GM12891 (cell line): ENCODE results near the gene RCBTB2.

ENCODE experiments used
- DNase-seq: peaks from one replicate; pipeline ENCODE4 v3.0.0; 2011; ENCODE audit warnings: low spot score; ENCODE audit not compliant: insufficient read length
- FAIRE-seq: peaks from 2 replicates; lab custom pipeline; 2011; peaks lifted over from hg19 to GRCh38; lab: Jason Lieb, UNC
- PAX5 ChIP-seq: IDR thresholded peaks from 2 replicates; pipeline ENCODE4 v1.6.1; 2011; ENCODE audit warnings: low read length, moderate library complexity, mild to moderate bottlenecking; ENCODE audit not compliant: insufficient read depth, severe bottlenecking
- POLR2A ChIP-seq: IDR thresholded peaks from 2 replicates; pipeline ENCODE4 v1.6.1; 2011; ENCODE audit warnings: low read depth, low read length, control low read depth
- POLR2AphosphoS5 ChIP-seq: IDR thresholded peaks from 2 replicates; pipeline ENCODE4 v1.6.1; 2011; ENCODE audit warnings: low read depth, low read length, control low read depth
- POU2F2 ChIP-seq: IDR thresholded peaks from 2 replicates; pipeline ENCODE4 v1.6.1; 2011; ENCODE audit warnings: low read depth, mild to moderate bottlenecking, control low read depth, low read length, moderate library complexity
- SPI1 ChIP-seq: IDR thresholded peaks from 2 replicates; pipeline ENCODE4 v1.6.1; 2011; ENCODE audit warnings: low read depth, low read length, control low read depth
- TAF1 ChIP-seq: IDR thresholded peaks from 2 replicates; pipeline ENCODE4 v1.6.1; 2011; ENCODE audit warnings: low read depth, low read length, control low read depth

Gene RCBTB2

GRCh38 chr13:48575031-48575430 is 42.2 kb upstream of the RCBTB2 start:
- DNase-seq = no peak
- FAIRE-seq = peak; percentile 72
- TF ChIP-seq POLR2A = no peak
- no peak for TF ChIP-seq POU2F2
- no peak for TF ChIP-seq POLR2AphosphoS5
- TF ChIP-seq PAX5 = no peak
- no peak for TF ChIP-seq SPI1
- TF ChIP-seq TAF1 = no peak

- TF ChIP-seq SPI1 (no peak; the same call in 1 of the 2 replicates), POLR2A (no peak), PAX5 (no peak), POU2F2 (no peak), TAF1 (no peak), POLR2AphosphoS5 (no peak)
- DNase-seq = no peak
- FAIRE-seq = no peak
Observed at GRCh38 chr13:48574041-48574796, 41.3 kb upstream of the RCBTB2 start.

GRCh38 chr13:48573213-48574007 is 40.5 kb upstream of the RCBTB2 start:
- TF ChIP-seq TAF1 = no peak
- no peak for TF ChIP-seq PAX5
- no peak for TF ChIP-seq POLR2AphosphoS5
- TF ChIP-seq POU2F2 = no peak
- no peak for TF ChIP-seq SPI1
- TF ChIP-seq POLR2A = no peak
- FAIRE-seq (peak; percentile 88), DNase-seq (no peak)

- DNase-seq = no peak
Observed at GRCh38 chr13:48571126-48571913, 38.4 kb upstream of the RCBTB2 start.

GRCh38 chr13:48570216-48570828 is 37.4 kb upstream of the RCBTB2 start:
- TF ChIP-seq SPI1 = no peak
- TF ChIP-seq TAF1 = no peak
- TF ChIP-seq PAX5 = no peak
- no peak for TF ChIP-seq POLR2A
- FAIRE-seq (peak; percentile 76), DNase-seq (no peak)

More at GRCh38 chr13:48571126-48571913, 38.4 kb upstream of the RCBTB2 start:
- peak; percentile 56 for FAIRE-seq
- TF ChIP-seq POLR2AphosphoS5 (no peak), POU2F2 (no peak), SPI1 (no peak; the same call in 1 of the 2 replicates), POLR2A (no peak), PAX5 (no peak)

- FAIRE-seq (peak; percentile 66), DNase-seq (no peak)
- TF ChIP-seq POLR2AphosphoS5 (no peak), PAX5 (no peak), POLR2A (no peak), POU2F2 (no peak), SPI1 (no peak), TAF1 (no peak)
Observed at GRCh38 chr13:48569104-48569666, 36.3 kb upstream of the RCBTB2 start.

- FAIRE-seq (peak; percentile 26), DNase-seq (no peak)
- no peak for TF ChIP-seq PAX5
- no peak for TF ChIP-seq POU2F2
- TF ChIP-seq TAF1 = no peak
- no peak for TF ChIP-seq POLR2AphosphoS5
- no peak for TF ChIP-seq POLR2A
- TF ChIP-seq SPI1 = no peak
Observed at GRCh38 chr13:48568370-48569103, 35.7 kb upstream of the RCBTB2 start.

- DNase-seq (no peak), FAIRE-seq (peak; percentile 45)
- TF ChIP-seq POU2F2 = no peak
- TF ChIP-seq SPI1 = no peak
- no peak for TF ChIP-seq PAX5
- no peak for TF ChIP-seq POLR2A
- TF ChIP-seq POLR2AphosphoS5 = no peak
- no peak for TF ChIP-seq TAF1
Observed at GRCh38 chr13:48567515-48568369, 34.9 kb upstream of the RCBTB2 start.
